NOMO-1 (cell line): Measurements from ENCODE around the gene GPS2.
A peak's percentile ranks its signal among the peaks of the same experiment; 100 is the strongest.

Experiments
- DNase-seq, 2 experiments: peaks; one replicate each; lab custom pipeline; 2025; ENCODE audit not compliant: unreplicated experiment in 2 of 2; lab: John Stamatoyannopoulos, UW

GPS2 gene

GRCh38 chr17:7314719-7315569, at the start of gene GPS2:
TSS of gene GPS2 (minus strand) at chr17:7315360. CDS start at chr17:7315052, 308 bp downstream.
- peak; percentile 82 for DNase-seq

GRCh38 chr17:7363311-7363710, 48.2 kb upstream of the GPS2 start:
- no peak for DNase-seq

GRCh38 chr17:7361906-7362305, 46.7 kb upstream of the GPS2 start:
- DNase-seq = no peak

- DNase-seq = no peak
Observed at GRCh38 chr17:7357381-7357780, 42.2 kb upstream of the GPS2 start.

GRCh38 chr17:7356756-7357155, 41.6 kb upstream of the GPS2 start:
- DNase-seq = no peak

GRCh38 chr17:7356072-7356549, 41.0 kb upstream of the GPS2 start:
- DNase-seq = peak; percentile 54 to 56

GRCh38 chr17:7355573-7355972, 40.4 kb upstream of the GPS2 start:
- DNase-seq = no peak

GRCh38 chr17:7355053-7355452, 39.9 kb upstream of the GPS2 start, which contains the start of gene TMEM95:
TSS of gene TMEM95 (plus strand) at chr17:7355156. CDS start at chr17:7355205, 49 bp downstream.
- no peak for DNase-seq

- DNase-seq = no peak
Observed at GRCh38 chr17:7354262-7354843, 39.2 kb upstream of the GPS2 start.

- DNase-seq = no peak
Observed at GRCh38 chr17:7352910-7353635, 37.9 kb upstream of the GPS2 start.

GRCh38 chr17:7352503-7352889, 37.3 kb upstream of the GPS2 start:
- DNase-seq = no peak

GRCh38 chr17:7351665-7352502, 36.7 kb upstream of the GPS2 start, which contains the start of gene KCTD11:
TSS of gene KCTD11 (plus strand) at chr17:7352162.
- peak in 1 of 2 experiments; percentile 31 for DNase-seq

- DNase-seq = no peak
Observed at GRCh38 chr17:7348478-7349242, 33.5 kb upstream of the GPS2 start.

- no peak for DNase-seq
Observed at GRCh38 chr17:7347630-7348477, 32.7 kb upstream of the GPS2 start.

- no peak for DNase-seq
Observed at GRCh38 chr17:7346761-7347614, 31.8 kb upstream of the GPS2 start.

GRCh38 chr17:7343250-7343649, 28.1 kb upstream of the GPS2 start:
- DNase-seq = no peak

GRCh38 chr17:7341842-7342241, 26.7 kb upstream of the GPS2 start:
- no peak for DNase-seq

- no peak for DNase-seq
Observed at GRCh38 chr17:7340179-7340578, 25.0 kb upstream of the GPS2 start.
